ENCODE data around the gene GPER1.

GPER1 gene

GRCh38 chr7:1119201-1119600 is 31.3 kb downstream of the GPER1 start:
- no peak overlapping the region for H2AFZ ChIP-seq (ENCODE audit: low read depth, low read length, severe bottlenecking)
- H3K4me2 ChIP-seq (ENCODE audit: low read depth, low read length, poor library complexity, severe bottlenecking): no peak overlapping the region
- H3K4me3 ChIP-seq (ENCODE audit: insufficient read depth, low read length, poor library complexity, severe bottlenecking): no peak overlapping the region
- TF ChIP-seq CTCF (IDR thresholded peaks at IDR 0.05; ENCODE audit: insufficient read depth, low read length, poor library complexity, severe bottlenecking) (no peak), EZH2phosphoT487 (conservative IDR thresholded peaks at IDR 0.05; ENCODE audit: low read length) (no peak)
- H3K9ac ChIP-seq (ENCODE audit: low read length): no peak overlapping the region
- no peak overlapping the region for H3K27ac ChIP-seq (ENCODE audit: low read depth, low read length)
- no peaks in the 10 kb centered on the region for H3K79me2 ChIP-seq (ENCODE audit: insufficient read depth, low read length)
- H3K9me3 ChIP-seq (ENCODE audit: insufficient read depth, low read length): no peaks in the 10 kb centered on the region
- H3K27me3 ChIP-seq (ENCODE audit: low read length): no peaks in the 10 kb centered on the region
- no peaks in the 10 kb centered on the region for H3F3A ChIP-seq (ENCODE audit: insufficient read depth)
- H4K20me1 ChIP-seq (ENCODE audit: low read depth, low read length): no peaks in the 10 kb centered on the region
- no peaks in the 10 kb centered on the region for H3K9me2 ChIP-seq (replicated peaks; ENCODE audit: insufficient read depth, low read length)
- no peaks in the 10 kb centered on the region for H3K36me3 ChIP-seq (ENCODE audit: low read length)

GRCh38 chr7:1120791-1121190 is 32.9 kb downstream of the GPER1 start:
- Histone ChIP-seq H3K27me3 (ENCODE audit: low read length) (no peaks in the 10 kb centered on the region), H4K20me1 (ENCODE audit: low read depth, low read length) (no peaks in the 10 kb centered on the region), H3K9ac (ENCODE audit: low read length) (no peak overlapping the region), H3K9me3 (ENCODE audit: insufficient read depth, low read length) (no peaks in the 10 kb centered on the region), H3K4me3 (ENCODE audit: insufficient read depth, low read length, poor library complexity, severe bottlenecking) (no peak overlapping the region), H3K36me3 (ENCODE audit: low read length) (no peaks in the 10 kb centered on the region), H2AFZ (ENCODE audit: low read depth, low read length, severe bottlenecking) (no peak overlapping the region), H3F3A (ENCODE audit: insufficient read depth) (no peaks in the 10 kb centered on the region), H3K9me2 (replicated peaks; ENCODE audit: insufficient read depth, low read length) (no peaks in the 10 kb centered on the region), H3K27ac (ENCODE audit: low read depth, low read length) (no peak overlapping the region), H3K79me2 (ENCODE audit: insufficient read depth, low read length) (no peaks in the 10 kb centered on the region), H3K4me2 (ENCODE audit: low read depth, low read length, poor library complexity, severe bottlenecking) (no peak overlapping the region)
- no peak for TF ChIP-seq EZH2phosphoT487 (conservative IDR thresholded peaks at IDR 0.05; ENCODE audit: low read length)
- no peak for TF ChIP-seq CTCF (IDR thresholded peaks at IDR 0.05; ENCODE audit: insufficient read depth, low read length, poor library complexity, severe bottlenecking)

GRCh38 chr7:1121476-1121875 is 33.6 kb downstream of the GPER1 start:
- no peak for TF ChIP-seq CTCF (IDR thresholded peaks at IDR 0.05; ENCODE audit: insufficient read depth, low read length, poor library complexity, severe bottlenecking)
- TF ChIP-seq EZH2phosphoT487 (conservative IDR thresholded peaks at IDR 0.05; ENCODE audit: low read length): no peak
- Histone ChIP-seq H3K9ac (ENCODE audit: low read length) (no peak overlapping the region), H3K79me2 (ENCODE audit: insufficient read depth, low read length) (no peaks in the 10 kb centered on the region), H3K9me3 (ENCODE audit: insufficient read depth, low read length) (no peaks in the 10 kb centered on the region), H3K9me2 (replicated peaks; ENCODE audit: insufficient read depth, low read length) (no peaks in the 10 kb centered on the region), H3K36me3 (ENCODE audit: low read length) (no peaks in the 10 kb centered on the region), H3K27ac (ENCODE audit: low read depth, low read length) (no peak overlapping the region), H4K20me1 (ENCODE audit: low read depth, low read length) (no peaks in the 10 kb centered on the region), H2AFZ (ENCODE audit: low read depth, low read length, severe bottlenecking) (no peak overlapping the region), H3K4me2 (ENCODE audit: low read depth, low read length, poor library complexity, severe bottlenecking) (no peak overlapping the region), H3F3A (ENCODE audit: insufficient read depth) (no peaks in the 10 kb centered on the region), H3K27me3 (ENCODE audit: low read length) (no peaks in the 10 kb centered on the region), H3K4me3 (ENCODE audit: insufficient read depth, low read length, poor library complexity, severe bottlenecking) (no peak overlapping the region)

Measured in SU-DHL-6 (cell line).